Immature natural killer cell (primary cell): ENCODE results near the gene NOC2L. TPM values are rescaled to one million over a fixed set of nuclear protein-coding genes. Genes with fewer than 3 reads are reported as not detected.

Source experiments
- DNase-seq, 3 donors: peaks; one replicate each; pipeline ENCODE4 v3.0.0; 2022; ENCODE audit warnings: mixed read lengths in 1 of 3
- H3K27ac Mint-ChIP-seq, 6 donors: one replicate each; pipeline ENCODE4 v1.8.0; 2020; ENCODE audit warnings: mixed read lengths in 6 of 6, mild to moderate bottlenecking in 5 of 6, inconsistent platforms in 4 of 6, moderate library complexity in 3 of 6
- H3K27me3 Mint-ChIP-seq, 3 donors: one replicate each; pipeline ENCODE4 v1.8.0; 2020 to 2021; ENCODE audit warnings: low read depth in 3 of 3, mild to moderate bottlenecking in 3 of 3, mixed read lengths in 3 of 3, moderate library complexity in 3 of 3, inconsistent platforms in 1 of 3
- H3K36me3 Mint-ChIP-seq, 3 donors: one replicate each; pipeline ENCODE4 v1.8.0; 2020; ENCODE audit warnings: mixed read lengths in 3 of 3, inconsistent platforms in 2 of 3, mild to moderate bottlenecking in 2 of 3
- H3K4me1 Mint-ChIP-seq, 2 donors: one replicate each; pipeline ENCODE4 v1.8.0; 2020; ENCODE audit warnings: inconsistent platforms in 2 of 2, mild to moderate bottlenecking in 2 of 2, mixed read lengths in 2 of 2, moderate library complexity in 1 of 2
- H3K4me3 Mint-ChIP-seq, 5 donors: one replicate each; pipeline ENCODE4 v1.8.0; 2020; ENCODE audit warnings: mild to moderate bottlenecking in 5 of 5, mixed read lengths in 5 of 5, inconsistent platforms in 3 of 5, moderate library complexity in 3 of 5
- H3K9me3 Mint-ChIP-seq, 6 donors: one replicate each; pipeline ENCODE4 v1.8.0; 2020; ENCODE audit warnings: mild to moderate bottlenecking in 6 of 6, mixed read lengths in 6 of 6, inconsistent platforms in 4 of 6, moderate library complexity in 3 of 6
- polyA plus RNA-seq, 3 donors: library from polyadenylated mRNA; unstranded; fragments of 300-500 nt; fragmentation: Illumina TruSeq; gene quantifications; one replicate each; pipeline ENCODE4 v1.2.3, GENCODE V29; 2021

The NOC2L gene
- polyA plus RNA-seq, 3 donors from 2014 or later, result 48.2 to 69.8 (median 53.5) TPM

- Mint-ChIP-seq H3K4me1 (peaks cover 11 to 13% of the 10 kb centered on the region in 2 donors), H3K36me3 (no peaks in the 10 kb centered on the region)
Observed at GRCh38 chr1:927234-927633, 31.8 kb downstream of the NOC2L start.

GRCh38 chr1:925561-926421 lies 33.3 kb downstream of the NOC2L start:
- peaks cover 6 to 10% of the 10 kb centered on the region in 2 donors for H3K4me1 Mint-ChIP-seq
- peak overlapping the region; percentile 27 to 68 (median 59) for H3K4me3 Mint-ChIP-seq
- no peak overlapping the region for H3K27ac Mint-ChIP-seq
- no peak for DNase-seq
- H3K36me3 Mint-ChIP-seq, result no peaks in the 10 kb centered on the region
- H3K27me3 Mint-ChIP-seq, result peaks cover 8 to 22% (median 20%) of the 10 kb centered on the region in 3 donors
- H3K9me3 Mint-ChIP-seq, result no peaks in the 10 kb centered on the region

More at GRCh38 chr1:927234-927633, 31.8 kb downstream of the NOC2L start:
- H3K27me3 Mint-ChIP-seq, result peaks cover 7 to 21% (median 16%) of the 10 kb centered on the region in 3 donors
- peaks cover 0 to 2% (median 0%) of the 10 kb centered on the region in 6 donors for H3K9me3 Mint-ChIP-seq
- H3K4me3 Mint-ChIP-seq, result no peak overlapping the region
- DNase-seq, result no peak
- no peak overlapping the region for H3K27ac Mint-ChIP-seq

DNA sequence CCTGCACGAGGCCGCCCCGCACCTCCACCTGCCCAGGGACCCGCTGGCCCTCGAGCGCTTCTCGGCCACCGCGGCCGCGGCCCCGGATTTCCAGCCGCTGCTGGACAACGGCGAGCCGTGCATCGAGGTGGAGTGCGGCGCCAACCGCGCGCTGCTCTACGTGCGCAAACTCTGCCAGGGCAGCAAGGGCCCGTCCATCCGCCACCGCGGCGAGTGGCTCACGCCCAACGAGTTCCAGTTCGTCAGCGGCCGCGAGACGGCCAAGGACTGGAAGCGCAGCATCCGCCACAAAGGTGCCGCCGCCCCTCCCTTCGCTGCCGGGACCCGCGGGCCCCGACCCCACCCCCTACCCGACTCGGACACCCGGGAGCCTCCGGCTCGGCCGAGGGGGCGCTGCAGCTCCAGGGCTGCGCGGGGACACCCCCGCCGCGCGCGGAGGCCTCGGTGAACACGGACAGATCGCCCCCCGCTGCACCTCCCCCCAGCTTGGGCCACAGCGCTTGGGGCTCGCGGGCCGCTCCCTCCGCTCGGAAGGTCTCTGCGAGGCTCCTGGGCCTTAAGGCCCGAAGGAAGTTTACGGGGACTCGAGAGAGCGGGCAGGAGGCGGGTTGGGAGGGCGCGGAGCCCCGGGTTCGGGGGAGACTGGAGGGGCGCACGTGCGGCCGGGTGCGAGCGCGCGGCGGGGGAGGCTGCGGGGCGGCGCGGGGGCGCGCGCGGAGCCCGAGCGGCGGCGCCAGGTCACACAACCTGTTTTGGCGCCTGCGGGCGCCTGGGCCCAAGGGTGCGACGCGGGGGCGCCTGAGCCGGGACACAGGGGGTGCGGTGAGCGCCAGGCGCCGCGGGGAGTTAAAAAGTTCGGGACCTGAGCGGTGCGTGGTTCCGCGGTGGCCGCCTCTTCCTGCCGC lies 34.1 kb downstream of the NOC2L start:
- H3K36me3 Mint-ChIP-seq, result no peaks in the 10 kb centered on the region
- no peak for DNase-seq
- H3K9me3 Mint-ChIP-seq, result no peaks in the 10 kb centered on the region
- peaks cover 6 to 13% of the 10 kb centered on the region in 2 donors for H3K4me1 Mint-ChIP-seq
- peak overlapping the region in 4 of 5 donors; percentile 15 to 57 (median 20) for H3K4me3 Mint-ChIP-seq
- no peak overlapping the region for H3K27ac Mint-ChIP-seq
- H3K27me3 Mint-ChIP-seq, result peaks cover 8 to 22% (median 20%) of the 10 kb centered on the region in 3 donors

GRCh38 chr1:923991-924655 lies 34.9 kb downstream of the NOC2L start:
- peaks cover 8 to 22% (median 20%) of the 10 kb centered on the region in 3 donors for H3K27me3 Mint-ChIP-seq
- peaks cover 6 to 13% of the 10 kb centered on the region in 2 donors for H3K4me1 Mint-ChIP-seq
- no peak overlapping the region for H3K27ac Mint-ChIP-seq
- no peak overlapping the region for H3K4me3 Mint-ChIP-seq
- no peaks in the 10 kb centered on the region for H3K9me3 Mint-ChIP-seq
- H3K36me3 Mint-ChIP-seq, result no peaks in the 10 kb centered on the region
- DNase-seq, result no peak

DNA sequence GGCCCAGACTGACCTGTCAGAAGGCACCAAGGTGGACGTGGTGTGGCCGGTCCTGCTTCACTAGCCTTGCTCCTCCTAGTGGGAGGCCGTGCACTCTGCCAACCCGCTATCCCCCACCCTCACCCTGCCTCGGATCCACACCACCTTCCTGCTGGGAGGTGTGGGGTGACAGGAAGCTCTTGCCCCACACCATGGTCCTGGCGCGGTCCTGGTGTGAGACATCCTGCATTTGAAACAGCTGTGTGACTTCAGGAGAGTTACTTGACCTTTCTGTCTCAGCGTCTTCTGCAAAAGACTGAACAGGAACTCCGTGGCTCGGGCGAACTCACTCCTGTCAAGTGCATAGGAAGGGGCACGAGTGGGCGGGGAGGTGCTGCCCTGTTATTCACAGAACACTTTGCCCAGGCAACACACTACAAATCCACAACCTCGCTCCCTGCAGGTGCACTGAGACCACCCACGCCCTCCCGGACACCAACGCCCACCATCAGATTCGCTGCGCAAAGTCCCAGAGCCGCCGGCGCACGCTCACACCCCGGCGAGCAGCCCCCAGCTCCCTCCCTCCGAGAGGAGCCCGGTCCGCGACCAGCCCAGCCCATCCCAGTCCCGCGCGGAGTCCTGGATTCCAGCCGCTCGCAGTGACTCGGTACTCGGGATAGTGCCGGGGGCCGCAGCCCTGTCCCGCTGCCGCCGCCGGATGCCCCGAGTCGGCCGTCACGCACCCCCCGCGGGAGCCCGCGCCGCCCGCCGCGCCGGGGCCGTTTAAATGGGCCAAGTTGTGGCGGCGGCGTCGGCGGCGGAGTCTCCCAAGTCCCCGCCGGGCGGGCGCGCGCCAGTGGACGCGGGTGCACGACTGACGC lies 35.7 kb downstream of the NOC2L start, which contains the start of gene SAMD11:
SAMD11 (plus strand) TSS at position 793 of the 860 bp plus-strand sequence. CDS start 509 bp downstream, outside the sequence.
- H3K27ac Mint-ChIP-seq, result peak within 1 kb of the TSS in 3 of 6 donors; percentile 34 to 59 (median 35)
- H3K9me3 Mint-ChIP-seq, result no peaks in the 10 kb centered on the region
- no peaks in the 10 kb centered on the region for H3K36me3 Mint-ChIP-seq
- peak within 1 kb of the TSS; percentile 72 to 86 (median 82) for H3K4me3 Mint-ChIP-seq
- H3K4me1 Mint-ChIP-seq, result peaks cover 6 to 13% of the 10 kb centered on the region in 2 donors
- DNase-seq, result peak; percentile 44 to 63 (median 51)
- peaks cover 8 to 22% (median 20%) of the 10 kb centered on the region in 3 donors for H3K27me3 Mint-ChIP-seq

GRCh38 chr1:921011-921837 lies 37.8 kb downstream of the NOC2L start:
- Mint-ChIP-seq H3K9me3 (no peaks in the 10 kb centered on the region), H3K27ac (no peak overlapping the region), H3K27me3 (peaks cover 12 to 18% (median 12%) of the 10 kb centered on the region in 3 donors), H3K4me3 (peak overlapping the region in 4 of 5 donors; percentile 5 to 53 (median 30)), H3K4me1 (peaks cover 6 to 13% of the 10 kb centered on the region in 2 donors), H3K36me3 (no peaks in the 10 kb centered on the region)
- peak in 1 of 3 donors; percentile 26 for DNase-seq

GRCh38 chr1:920521-920920 lies 38.5 kb downstream of the NOC2L start:
- Mint-ChIP-seq H3K4me1 (peaks cover 6 to 13% of the 10 kb centered on the region in 2 donors), H3K27ac (no peak overlapping the region), H3K27me3 (peaks cover 10 to 13% (median 12%) of the 10 kb centered on the region in 3 donors), H3K36me3 (no peaks in the 10 kb centered on the region), H3K4me3 (no peak overlapping the region), H3K9me3 (no peaks in the 10 kb centered on the region)
- no peak for DNase-seq

DNA sequence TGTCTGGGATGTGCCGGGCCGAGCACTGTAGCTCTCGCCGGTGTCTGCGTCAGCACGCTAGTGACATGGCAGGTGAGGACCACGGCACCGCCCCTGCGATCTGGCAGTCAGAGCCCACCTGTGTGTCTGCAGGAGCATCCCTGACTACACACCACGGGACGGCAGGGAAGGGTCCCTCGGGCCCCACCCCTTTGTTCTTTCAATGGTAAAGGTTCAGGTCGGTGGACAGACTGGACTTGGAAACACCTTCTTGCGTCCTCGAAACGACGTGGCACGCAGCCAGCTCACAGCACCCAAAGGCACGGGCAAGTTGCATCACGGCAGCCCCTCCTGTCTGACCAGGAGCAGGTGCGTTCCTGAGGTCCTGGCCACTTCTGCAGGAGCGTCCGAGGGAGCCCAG lies 39.0 kb downstream of the NOC2L start:
- Mint-ChIP-seq H3K27ac (no peak overlapping the region), H3K9me3 (no peaks in the 10 kb centered on the region), H3K27me3 (peaks cover 10 to 13% (median 12%) of the 10 kb centered on the region in 3 donors), H3K36me3 (no peaks in the 10 kb centered on the region), H3K4me3 (no peak overlapping the region), H3K4me1 (peaks cover 6 to 13% of the 10 kb centered on the region in 2 donors)
- DNase-seq, result no peak

DNA sequence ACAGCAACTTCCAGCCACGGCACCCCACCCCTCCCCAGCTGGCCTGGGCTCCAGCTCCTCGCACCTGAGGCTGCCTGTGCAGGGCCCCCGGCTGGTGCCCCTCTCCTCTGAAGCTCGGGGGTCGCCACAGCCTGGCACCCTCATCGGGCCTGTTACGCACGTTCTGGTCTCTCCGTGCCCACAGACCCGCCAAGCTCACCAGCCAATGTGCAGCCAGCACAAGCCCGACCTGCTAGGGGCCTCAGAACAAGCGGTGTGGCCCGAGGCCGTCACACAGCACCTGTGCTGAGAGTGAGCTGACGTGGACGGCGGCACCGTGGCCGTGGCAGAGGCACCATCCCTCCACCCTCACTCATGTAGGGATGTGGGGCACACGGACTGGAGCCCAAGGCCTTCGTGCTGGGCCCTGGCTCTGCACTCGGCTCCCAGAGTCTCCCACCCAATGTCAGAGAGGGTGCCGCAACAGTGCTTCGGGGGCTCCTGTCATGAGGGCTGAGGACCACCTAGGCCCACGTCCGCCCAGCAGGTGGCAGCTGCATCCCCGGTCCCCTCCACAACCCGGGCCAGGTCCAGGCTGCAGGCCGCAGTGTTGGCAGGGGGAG lies 39.7 kb downstream of the NOC2L start:
- Mint-ChIP-seq H3K4me3 (no peak overlapping the region), H3K27me3 (peaks cover 10 to 13% (median 12%) of the 10 kb centered on the region in 3 donors), H3K27ac (no peak overlapping the region), H3K4me1 (peaks cover 6 to 12% of the 10 kb centered on the region in 2 donors), H3K36me3 (no peaks in the 10 kb centered on the region), H3K9me3 (no peaks in the 10 kb centered on the region)
- no peak for DNase-seq

DNA sequence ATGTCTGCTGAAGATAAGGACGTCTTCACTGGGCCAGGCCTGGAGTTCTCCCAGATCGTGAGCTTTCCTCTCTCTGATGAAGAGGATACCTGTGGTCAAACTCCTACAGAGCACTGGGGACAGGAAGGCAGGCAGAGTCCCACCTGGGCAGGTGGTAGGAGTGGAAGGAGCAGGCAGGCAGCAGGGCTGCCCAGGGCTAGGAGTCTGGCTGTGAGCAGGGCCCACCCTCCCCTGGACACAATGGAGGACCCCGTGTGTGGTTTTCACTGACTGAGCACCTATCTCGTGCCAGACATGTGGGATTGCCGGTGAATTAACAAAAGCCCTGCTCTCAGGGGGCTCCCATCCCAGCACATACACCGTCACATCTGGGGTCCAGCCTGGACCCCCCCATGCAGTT lies 40.2 kb downstream of the NOC2L start:
- Mint-ChIP-seq H3K27me3 (peaks cover 10 to 13% (median 12%) of the 10 kb centered on the region in 3 donors), H3K9me3 (no peaks in the 10 kb centered on the region), H3K4me3 (no peak overlapping the region), H3K27ac (no peak overlapping the region), H3K36me3 (no peaks in the 10 kb centered on the region), H3K4me1 (peaks cover 6 to 12% of the 10 kb centered on the region in 2 donors)
- no peak for DNase-seq

DNA sequence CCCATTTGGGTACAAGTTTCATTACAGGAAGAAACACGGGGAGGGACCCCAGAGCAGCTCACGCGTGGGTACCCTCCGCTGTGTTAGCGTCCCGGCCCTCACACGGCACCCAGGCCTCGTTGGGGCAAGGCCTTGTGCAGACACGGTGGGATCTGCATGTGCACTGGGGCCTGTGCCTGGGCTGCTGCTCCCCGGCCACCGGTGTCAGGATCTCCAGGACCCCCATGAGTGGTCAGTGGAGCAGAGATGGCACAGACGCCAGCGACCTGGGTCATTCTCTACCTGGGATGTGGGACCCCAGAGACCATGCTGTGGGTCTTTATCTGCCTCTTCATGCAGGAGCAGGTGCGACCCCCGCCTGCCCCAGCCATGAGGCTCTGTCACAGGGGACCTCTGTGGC lies 40.7 kb downstream of the NOC2L start:
- DNase-seq, result no peak
- H3K36me3 Mint-ChIP-seq, result no peaks in the 10 kb centered on the region
- H3K9me3 Mint-ChIP-seq, result no peaks in the 10 kb centered on the region
- H3K4me3 Mint-ChIP-seq, result no peak overlapping the region
- peaks cover 9 to 12% (median 10%) of the 10 kb centered on the region in 3 donors for H3K27me3 Mint-ChIP-seq
- H3K27ac Mint-ChIP-seq, result no peak overlapping the region
- peaks cover 4 to 11% of the 10 kb centered on the region in 2 donors for H3K4me1 Mint-ChIP-seq
